ENCODE data around the gene JARID2.
"Not testable (repeated sequence)": the region's sequence is repeated elsewhere in the genome, so short reads cannot be mapped to it uniquely, and the experiment has no call there.

Gene JARID2

DNA sequence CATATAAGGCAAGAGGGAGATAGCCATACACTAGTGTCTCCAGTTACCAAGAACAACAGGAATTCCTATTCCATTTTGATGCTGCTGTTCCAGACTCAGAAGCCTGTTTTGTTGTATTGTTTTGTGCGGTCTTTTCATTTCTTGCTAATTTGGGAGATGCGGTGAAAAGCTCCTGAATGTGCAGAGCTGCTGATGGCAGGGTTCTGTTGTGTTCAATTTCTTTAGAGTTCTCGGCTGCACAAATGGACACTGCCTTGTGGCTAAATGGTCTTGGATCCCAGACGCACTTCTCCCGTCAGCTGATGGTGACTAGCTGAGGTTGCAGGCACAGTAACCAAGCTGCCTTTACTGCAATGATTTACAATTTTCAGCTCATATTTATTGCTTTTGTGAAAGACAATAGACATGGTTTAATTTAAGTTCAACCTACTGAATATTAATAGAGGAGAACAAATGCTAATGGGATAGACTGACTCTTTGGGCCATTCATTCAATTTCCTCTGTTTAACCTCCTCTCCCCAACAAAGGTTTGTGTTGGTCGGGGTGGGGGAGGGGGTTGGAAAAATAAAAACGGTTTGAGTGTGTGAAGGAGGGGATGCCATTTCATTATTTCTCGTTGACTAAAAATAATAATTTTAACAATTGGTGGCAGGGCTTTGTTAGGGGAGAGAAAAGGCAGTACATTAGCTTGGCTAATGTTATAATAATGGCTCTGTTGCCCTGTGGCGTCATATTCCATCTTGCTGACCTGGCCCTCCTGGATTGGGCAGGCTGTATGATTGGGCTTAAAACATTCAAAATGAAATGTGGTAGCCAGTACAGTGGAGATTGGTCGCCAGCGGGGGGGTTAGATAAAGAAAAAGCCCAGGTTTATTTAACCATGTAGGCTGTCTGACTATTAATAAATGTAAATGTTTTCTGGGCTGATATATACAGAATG, 159.5 kb downstream of the JARID2 start:
- no peak for DNase-seq

DNA sequence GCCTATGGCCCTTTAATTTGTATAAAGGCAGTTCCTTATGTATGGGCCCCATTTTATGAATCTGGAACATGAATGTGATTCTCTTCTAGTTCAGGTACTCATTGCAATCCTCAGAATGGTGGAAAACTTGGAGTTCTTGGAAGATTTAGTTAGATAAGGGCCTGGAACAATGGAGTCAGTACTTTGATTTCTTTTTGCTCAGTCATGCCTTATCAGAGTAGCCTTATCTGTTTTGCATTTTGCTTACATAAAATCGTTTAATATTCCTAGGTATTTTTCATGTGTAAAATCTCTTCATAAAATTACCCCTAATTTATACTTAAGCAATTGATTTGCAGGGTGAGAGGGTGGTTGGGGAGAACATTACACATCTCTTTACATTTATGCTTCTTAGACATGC, 160.6 kb downstream of the JARID2 start:
- DNase-seq: no peak

DNA sequence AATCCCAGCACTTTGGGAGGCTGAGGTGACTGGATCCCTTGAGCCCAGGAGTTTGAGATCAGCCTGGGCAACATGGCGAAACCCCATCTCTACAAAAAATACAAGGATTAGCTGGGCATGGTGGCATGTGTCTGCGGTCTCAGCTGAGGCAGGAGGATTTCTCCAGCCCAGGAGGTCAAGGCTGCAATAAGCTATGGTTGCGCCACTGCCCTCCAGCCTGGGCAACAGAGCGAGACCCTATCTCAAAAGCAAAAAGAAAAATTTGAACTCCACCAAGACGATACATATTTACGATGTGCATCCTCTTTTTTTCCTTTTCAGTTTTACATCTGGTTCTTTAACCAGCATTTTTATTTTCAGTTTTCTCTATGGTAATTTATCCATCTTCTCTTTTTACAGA, 162.1 kb downstream of the JARID2 start:
- no peak for DNase-seq

DNA sequence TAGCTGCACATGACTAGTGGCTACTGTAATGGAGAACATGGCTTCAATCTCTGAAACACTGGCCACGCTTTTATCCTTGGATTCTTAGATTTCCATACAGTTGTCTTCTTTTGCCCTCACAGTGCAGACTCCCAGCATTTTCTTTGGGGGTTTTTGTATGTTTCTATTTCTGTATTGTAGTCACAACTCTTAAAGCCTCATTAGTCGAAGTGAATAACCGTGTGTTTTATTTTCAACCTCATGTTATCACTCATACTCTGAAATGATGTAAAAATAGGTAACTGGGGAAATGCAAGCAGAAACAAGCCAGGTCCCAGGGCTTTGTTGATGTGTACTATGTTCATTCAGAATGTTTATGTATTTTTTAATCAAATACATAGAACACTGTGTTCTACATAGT, 162.9 kb downstream of the JARID2 start:
- DNase-seq: no peak

DNA sequence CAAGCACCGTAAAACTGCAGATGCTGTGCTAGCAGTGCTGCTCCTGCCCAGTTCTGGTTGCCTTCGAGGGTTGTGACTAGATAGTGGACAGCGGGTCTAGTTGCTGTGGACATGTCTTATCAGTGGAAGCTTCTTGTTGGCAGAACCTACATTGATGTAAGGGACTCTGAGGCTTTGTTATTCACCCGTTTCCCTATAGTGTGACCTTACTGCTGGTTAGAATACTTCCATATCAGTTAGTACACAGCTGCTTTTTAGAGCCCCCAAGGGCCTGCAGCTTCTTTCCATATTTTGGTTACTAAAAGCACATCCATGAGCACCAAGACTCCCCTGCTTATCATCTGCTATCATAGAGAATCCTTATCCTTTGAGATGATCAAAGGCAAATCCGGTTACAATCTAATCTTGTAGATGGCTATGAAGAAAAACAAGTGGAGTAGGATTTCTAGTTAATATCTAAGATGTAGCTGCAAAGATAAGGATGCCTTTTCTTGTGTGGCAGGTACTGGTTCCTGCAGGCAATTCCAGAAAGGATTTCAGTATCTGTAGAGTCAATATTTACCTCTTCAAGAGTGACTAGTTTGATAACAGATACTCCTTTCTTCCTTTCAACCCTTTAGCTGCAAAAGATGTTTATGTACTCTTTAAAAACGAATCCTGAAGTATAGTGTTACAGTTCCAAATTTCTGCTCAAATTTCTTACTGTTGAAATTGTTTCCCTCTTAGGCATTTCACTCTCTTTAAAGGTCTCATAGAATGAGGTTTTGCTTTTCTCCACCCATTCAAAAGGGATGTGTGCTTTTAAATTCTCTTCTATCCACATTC, 163.6 kb downstream of the JARID2 start:
- no peak for DNase-seq

DNA sequence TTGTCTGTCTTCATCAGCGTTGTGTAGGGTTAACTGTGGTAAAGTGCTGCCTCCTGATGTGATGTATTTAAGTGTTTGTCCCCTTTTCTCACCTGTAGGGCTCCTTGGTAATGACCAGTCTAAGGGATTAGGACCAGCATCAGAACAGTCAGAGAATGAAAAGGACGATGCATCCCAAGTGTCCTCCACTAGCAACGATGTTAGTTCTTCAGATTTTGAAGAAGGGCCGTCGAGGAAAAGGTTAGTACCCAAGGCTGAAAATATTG, 164.2 kb downstream of the JARID2 start:
- no peak for DNase-seq

DNA sequence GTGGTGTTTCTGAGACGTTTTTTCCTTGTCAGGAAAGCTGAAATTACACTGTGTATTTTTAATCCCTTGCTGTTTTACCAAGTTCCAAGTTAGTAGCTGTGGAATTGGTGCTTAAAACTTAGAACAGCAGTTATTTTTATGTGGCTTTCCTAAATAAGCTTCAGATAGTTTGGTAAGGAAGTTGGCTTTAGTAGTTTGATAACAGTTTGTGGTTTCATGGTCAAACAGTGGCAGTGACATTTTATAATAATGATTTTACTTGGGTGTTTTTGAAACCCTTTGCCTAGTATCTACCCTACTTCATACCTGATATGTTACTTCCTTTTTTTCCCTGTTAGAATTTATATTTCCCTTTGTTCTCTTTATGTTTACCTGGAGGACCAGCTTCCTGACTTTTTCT, 164.9 kb downstream of the JARID2 start:
- no peak for DNase-seq

DNA sequence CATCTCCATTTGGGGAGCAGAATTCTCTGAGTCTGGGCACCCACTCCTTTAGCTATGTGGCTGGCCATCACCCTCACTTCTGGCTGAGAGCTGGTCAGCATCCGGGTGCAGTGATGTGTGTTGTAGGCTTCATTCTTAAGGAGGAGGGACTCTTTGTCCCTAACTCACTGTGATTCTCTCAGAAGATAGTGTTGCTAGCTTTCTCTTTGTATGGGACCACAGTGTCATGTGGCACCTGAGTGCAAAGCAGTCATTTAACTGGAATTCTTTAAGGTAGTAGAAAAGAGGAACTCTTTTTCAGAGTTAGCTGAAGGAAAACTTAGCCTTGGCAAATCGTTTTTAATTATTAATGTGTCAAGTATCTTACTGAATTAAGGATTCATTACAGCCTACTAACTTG, 165.9 kb downstream of the JARID2 start:
- no peak for DNase-seq

DNA sequence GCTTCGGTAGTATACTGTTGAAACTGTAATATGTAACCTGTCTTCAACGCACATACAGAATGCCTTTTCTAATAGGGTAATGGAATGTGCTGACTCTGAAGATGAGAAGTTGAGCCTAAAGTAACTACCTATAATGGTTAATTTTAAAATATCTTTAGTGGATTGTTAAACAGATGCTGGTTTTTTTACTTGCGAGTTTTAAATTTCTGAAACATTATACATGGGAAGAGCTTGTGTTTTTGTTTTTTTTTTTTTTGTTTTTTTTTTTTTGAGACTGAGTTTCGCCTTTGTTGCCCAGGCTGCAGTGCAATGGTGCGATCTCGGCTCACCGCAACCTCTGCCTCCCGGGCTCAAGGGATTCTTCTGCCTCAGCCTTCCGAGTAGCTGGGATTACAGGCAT, 166.9 kb downstream of the JARID2 start:
- no peak for DNase-seq

DNA sequence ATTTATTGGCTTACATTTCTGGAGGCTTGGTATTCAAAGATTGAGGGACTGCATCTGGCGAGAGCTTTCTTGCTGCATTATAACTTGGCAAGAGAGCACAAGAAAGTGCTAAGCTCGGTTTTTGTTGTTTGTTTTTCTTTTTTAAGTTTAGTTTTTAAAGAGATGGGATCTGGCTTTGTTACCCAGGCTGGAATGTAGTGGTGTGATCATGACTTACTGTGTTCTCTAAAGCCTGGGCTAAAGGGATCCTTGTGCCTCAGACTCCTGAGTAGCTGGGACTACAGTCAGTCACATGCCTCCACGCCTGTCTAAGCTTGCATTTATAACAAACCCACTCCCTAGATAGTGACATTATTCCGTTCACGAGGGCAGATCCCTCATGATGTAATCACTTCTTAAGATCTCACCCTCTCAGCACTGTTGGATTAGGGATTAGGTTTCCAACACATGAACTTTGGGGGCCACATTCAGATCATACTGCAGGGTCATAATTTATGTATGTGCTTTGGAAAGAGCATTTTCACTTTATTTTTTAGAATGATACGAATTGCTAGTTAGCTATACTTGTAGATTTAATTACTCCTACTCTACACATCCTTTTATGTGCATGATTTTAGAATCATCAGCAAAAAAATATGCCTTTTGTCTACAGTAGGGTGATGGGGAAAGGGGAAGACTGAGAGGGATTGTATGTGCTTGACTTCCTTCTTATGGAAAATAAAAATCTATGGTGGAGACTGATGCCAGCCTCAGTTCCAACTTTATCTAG, 167.8 kb downstream of the JARID2 start:
- DNase-seq: no peak

DNA sequence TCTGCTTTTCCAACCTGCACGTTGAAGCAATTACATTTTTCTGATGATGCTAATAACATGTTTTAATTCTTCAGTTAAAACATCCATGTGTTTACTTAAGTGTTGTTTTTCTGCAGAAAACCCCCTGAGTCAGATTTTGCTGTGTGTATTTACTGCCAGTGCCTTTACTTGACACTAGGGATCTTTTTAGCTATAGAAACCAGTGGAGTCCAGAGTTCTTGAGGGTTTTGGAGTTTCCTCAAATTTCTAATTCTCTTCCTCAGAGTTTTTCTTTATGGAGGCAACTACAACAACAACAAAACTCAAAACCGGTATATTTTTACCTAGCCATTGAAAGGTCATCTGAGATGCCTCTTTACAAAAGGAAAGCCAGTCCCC, 168.4 kb downstream of the JARID2 start:
- no peak for DNase-seq

DNA sequence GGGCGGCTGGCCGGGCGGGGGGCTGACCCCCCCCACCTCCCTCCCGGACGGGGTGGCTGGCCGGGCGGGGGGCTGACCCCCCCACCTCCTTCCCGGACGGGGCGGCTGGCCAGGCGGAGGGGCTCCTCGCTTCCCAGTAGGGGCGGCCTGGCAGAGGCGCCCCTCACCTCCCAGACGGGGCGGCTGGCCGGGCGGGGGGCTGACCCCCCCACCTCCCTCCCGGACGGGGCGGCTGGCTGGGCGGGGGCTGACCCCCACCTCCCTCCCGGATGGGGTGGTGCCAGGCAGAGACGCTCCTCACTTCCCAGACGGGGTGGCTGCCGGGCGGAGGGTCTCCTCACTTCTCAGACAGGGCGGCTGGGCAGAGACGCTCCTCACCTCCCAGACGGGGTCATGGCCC, 169.8 kb downstream of the JARID2 start:
- not testable (repeated sequence) for DNase-seq

DNA sequence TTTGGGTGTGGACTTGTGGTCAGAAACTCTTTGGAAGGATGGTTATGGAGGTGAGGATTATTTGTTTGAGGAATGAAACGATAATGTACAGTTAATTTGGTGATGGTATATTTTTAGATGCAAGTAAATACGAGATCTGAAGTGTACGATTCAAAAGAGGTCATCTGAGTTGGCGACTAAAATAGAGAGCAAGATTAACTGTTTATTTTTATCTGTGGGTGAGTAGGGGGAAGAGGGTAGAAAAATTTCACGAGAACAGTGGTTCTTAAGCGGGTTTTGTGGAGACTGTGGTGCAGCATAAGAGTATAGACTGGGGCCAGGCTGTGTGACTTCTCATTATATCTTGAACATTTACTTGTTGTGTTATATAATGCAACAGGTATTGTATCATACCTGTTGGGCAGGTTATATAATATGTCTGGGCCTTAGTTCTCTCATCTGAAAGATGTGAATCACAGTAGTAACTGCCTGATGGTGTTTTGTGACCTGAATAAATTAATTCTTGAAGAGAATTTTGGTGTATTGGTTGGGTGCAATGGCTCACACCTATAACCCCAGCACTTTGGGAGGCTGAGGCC, 171.2 kb downstream of the JARID2 start:
- DNase-seq: no peak

DNA sequence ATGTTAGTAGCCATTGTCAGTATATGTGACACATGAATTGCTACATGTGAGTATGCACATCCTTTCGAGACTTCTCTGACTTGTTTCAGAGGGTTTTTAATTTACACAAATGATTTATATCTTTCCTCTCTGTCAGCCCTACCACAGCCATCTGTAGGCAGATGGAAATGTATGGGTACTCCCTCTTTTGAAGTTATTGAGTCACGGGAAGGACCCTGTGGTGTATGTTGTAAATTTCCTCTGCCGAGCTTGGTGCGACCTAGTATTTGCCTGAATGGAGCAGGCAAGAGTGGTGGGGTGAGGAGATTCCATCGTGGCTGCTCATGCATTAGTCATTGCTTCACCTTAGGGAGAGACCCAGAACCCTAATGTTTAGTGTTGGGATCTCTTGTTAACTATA, 171.9 kb downstream of the JARID2 start:
- DNase-seq: no peak

DNA sequence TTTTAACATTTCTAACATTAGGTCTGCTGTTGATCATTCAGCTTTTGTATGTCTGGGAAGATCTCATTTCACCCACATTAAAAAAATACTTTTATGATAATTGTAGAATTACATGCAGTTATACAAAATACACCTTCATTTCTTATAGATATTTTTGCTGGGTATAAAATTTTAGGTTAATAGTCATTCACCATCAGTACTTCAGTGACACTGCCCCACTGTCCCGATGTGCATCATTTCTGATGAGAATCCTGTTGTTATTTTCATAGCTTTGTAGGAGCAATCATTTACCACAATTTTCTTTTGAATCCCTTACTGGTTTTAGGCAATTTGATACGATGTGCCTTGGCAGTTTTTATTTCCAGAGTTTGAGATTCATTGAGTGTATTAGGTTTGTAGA, 173.6 kb downstream of the JARID2 start:
- no peak for DNase-seq

DNA sequence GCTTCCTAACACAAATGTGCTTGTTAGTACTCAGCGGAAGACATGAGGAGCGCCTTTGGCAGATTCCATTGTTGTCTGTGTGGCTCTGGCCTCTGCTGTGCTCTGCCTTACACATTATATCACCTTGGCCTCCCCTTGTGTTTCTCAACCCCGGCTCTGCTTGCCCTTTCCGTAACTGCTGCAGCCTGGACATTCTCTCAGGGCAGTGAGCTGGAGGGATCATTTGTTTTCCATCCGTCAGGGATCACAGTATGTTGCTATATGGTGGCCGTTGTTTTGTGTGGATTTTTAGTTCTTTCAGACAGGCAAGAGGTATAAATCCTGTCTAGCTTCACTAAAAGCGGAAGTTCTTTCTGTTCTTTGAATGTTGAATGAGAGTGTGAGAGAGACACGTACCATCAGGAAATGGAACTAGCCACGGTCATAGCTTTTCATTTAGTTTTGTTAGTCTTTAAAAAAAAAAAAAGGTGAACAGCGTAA, 175.1 kb downstream of the JARID2 start:
- DNase-seq: no peak

DNA sequence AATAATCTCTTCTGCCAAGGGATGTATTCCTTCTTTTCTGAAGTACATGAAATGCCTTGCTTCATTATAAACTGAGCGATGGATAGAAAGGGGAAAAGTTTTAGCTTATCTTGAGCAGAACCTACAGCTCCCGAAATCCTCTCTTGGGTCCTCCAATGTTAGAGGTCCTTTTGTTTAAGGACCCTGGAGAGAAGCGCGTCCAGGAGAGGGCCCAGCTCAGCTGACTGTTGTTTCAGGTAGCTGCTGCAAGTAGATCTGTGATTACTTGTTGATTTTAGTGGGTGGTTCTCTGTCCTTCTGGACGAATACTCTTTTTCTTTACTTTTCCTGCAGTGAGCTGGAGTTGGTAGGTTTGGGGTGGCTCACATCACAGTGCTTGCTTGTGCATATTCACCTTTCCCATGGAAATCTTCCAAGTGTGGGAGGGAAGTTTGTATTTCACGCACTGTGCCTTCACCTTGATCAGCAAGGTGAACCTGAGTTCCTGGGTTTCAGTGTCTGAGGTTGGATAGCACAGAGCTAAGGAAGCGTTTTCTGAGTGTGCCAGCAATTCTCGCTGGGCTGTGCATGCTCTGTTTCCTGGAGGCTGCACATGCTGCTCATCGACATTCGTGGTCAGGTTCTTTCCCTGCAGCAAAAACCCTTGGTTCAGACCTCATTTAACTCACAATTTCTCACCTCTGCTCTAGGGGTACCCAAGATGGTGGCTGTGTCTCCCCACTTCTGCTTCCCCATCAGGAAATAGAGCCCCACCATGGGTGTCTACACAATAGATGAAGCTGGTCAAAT, 176.3 kb downstream of the JARID2 start:
- DNase-seq: no peak

DNA sequence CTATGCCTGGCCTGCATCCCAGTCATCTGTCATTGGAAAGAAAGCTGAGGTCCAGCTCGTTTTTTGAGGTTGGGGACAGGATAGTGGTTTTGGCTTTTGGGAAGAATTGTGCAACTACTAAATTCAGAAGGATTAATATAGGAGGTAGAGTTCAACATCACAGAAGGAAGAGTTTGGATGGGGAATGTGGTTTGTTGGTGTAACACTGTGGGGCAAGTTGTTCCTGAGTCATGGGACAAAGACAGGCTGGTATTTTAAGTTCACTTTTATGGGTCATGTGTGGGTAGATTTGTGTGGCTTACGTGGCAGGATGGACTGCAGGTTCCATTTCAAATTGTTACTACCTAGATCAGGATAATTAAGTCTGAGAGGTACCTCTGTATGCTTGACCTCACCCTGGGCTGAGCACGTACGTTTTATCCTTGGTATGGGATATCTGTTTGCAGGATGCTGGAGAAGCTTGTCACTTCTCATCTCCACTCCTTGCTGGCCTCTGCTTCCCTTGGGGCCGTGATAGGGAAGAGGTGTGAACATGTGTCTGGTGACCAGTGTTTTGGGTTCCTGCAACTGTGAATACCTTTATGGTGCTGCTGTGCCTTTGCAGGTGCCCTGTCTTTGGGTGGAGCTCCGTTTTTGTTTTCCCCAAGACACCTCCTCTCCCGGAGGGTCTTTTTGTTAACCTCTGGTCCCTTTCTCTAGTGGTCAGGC, 177.6 kb downstream of the JARID2 start:
- no peak for DNase-seq

DNA sequence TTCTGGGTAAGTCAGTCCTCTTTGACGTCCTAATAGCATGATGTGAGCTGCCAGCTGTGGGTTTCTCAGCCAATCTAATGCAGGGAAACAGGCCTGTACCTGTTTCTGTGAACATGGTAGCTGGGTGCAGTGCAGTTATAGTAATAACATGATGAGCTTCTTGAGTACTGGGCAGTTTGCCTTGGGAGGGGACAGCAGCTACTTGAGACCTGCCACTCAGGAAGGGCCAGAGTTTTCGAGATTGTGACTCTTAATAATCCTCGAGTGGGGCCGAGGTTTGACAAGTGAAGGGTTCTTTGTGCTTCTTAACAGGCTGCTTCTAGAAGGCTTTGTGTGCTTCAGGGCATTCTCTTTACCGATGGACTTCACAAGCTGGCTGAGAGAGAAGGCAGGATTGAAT, 180.1 kb downstream of the JARID2 start:
- DNase-seq: no peak

DNA sequence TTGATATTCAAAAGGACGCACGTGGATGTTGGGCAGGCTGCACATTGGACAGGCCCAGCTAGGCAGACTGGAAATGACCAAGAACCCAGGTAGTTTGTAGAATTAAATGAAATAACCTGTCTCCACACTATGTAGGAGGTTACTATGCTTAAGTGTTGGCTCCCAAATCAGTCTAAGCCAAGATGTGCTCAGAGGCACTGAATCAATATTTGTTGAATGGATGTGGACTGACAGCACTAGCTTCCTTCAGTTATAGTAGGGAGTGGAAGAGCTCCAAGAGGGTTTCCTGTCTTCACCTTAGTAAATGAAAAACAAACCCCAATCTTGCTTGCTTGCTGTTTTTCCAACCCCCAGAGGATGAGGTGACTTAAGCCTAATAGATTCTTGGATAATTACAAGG, 180.5 kb downstream of the JARID2 start:
- no peak for DNase-seq

DNA sequence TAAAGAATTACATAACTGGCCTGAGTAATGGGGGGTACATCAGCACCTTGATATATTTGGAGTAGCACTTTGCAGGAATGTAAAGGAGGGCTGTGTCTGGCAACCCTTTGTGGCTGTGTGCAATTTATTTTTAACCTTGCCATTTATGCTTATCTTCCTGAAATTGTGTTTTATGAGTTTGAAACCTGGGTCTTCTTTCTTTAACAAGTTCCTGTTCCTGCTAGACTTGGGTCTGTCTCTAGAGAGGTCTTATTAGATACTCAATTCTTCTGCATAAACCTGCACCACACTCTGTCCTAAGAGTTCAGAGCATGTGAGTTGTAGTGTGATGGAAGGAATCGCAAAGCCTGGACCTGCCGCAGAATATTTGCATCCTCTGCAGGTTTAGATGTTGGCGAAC, 181.0 kb downstream of the JARID2 start:
- no peak for DNase-seq
